Smooth muscle cell (in vitro differentiated cells): Measurements from ENCODE around the gene HRH1. TPM values are rescaled to one million over a fixed set of nuclear protein-coding genes. Genes with fewer than 3 reads are reported as not detected.

Experiments
- DNase-seq: peaks from one replicate; lab custom pipeline; 2025; ENCODE audit not compliant: unreplicated experiment; lab: John Stamatoyannopoulos, UW
- H2AFZ ChIP-seq: fragments of 200-600 bp; sonication (generic); 2 replicates; pipeline ENCODE4 v1.6.0; 2016; ENCODE audit warnings: antibody characterized with exemption, low read depth, mild to moderate bottlenecking
- H3F3A ChIP-seq: fragments of 200-600 bp; sonication (generic); 2 replicates; pipeline ENCODE4 v1.6.0; 2017; ENCODE audit warnings: antibody characterized with exemption, low read depth
- H3K27ac ChIP-seq: fragments of 200-600 bp; sonication (generic); 2 replicates; pipeline ENCODE4 v1.5.1; 2016; ENCODE audit warnings: low read depth, mild to moderate bottlenecking
- H3K27me3 ChIP-seq: fragments of 200-600 bp; sonication (generic); 2 replicates; pipeline ENCODE4 v1.6.1; 2016; ENCODE audit warnings: low read depth, mild to moderate bottlenecking
- H3K36me3 ChIP-seq: fragments of 200-600 bp; sonication (generic); 2 replicates; pipeline ENCODE4 v1.5.1; 2016; ENCODE audit warnings: low read depth
- H3K4me1 ChIP-seq: fragments of 200-600 bp; sonication (generic); 2 replicates; pipeline ENCODE4 v1.5.1; 2016; ENCODE audit warnings: low read depth
- H3K4me2 ChIP-seq: fragments of 200-600 bp; sonication (generic); 2 replicates; pipeline ENCODE4 v1.6.0; 2016; ENCODE audit warnings: mild to moderate bottlenecking
- H3K4me3 ChIP-seq: fragments of 200-600 bp; sonication (generic); 2 replicates; pipeline ENCODE4 v1.5.1; 2016; ENCODE audit warnings: mild to moderate bottlenecking
- H3K79me2 ChIP-seq: fragments of 200-600 bp; sonication (generic); 2 replicates; pipeline ENCODE4 v1.6.0; 2016; ENCODE audit warnings: low read depth, mild to moderate bottlenecking
- H3K9ac ChIP-seq: fragments of 200-600 bp; sonication (generic); 2 replicates; pipeline ENCODE4 v1.6.0; 2016; ENCODE audit warnings: low read depth
- H3K9me3 ChIP-seq: fragments of 200-600 bp; sonication (generic); replicated peaks from 2 replicates; pipeline ENCODE4 v1.5.1; 2016; ENCODE audit warnings: low read depth
- H4K20me1 ChIP-seq: fragments of 200-600 bp; sonication (generic); 2 replicates; pipeline ENCODE4 v1.6.0; 2016; ENCODE audit warnings: low read depth
- CTCF ChIP-seq: fragments of 200-600 bp; sonication (generic); IDR thresholded peaks from 2 replicates; pipeline ENCODE4 v1.5.1; 2017; ENCODE audit warnings: borderline replicate concordance, mild to moderate bottlenecking, antibody characterized with exemption; ENCODE audit not compliant: insufficient read depth, poor library complexity, severe bottlenecking
- WGBS: methylation state at CpG from one replicate; pipeline ENCODE4 v1.1.7; 2016; ENCODE audit warnings: low lambda C conversion rate; 5-methylcytosine and 5-hydroxymethylcytosine counted together
- polyA plus RNA-seq: library from polyadenylated mRNA; unstranded; fragments of >200 nt; fragmentation: Nextera tagmentation; extraction: Ambion mirVana; gene quantifications from 2 replicates; pipeline ENCODE4 v1.2.1, GENCODE V29; 2016
- total RNA-seq: library from RNA; depleted of rRNA; stranded (reverse); fragments of >200 nt; gene quantifications from 2 replicates; pipeline ENCODE4 v1.2.3, GENCODE V29; 2014

HRH1 gene
- total and polyA plus RNA-seq, 2 experiments from 2014 or later: 7.3 to 9.9 TPM

GRCh38 chr3:11211531-11212298, 57.4 kb downstream of the HRH1 start:
- Histone ChIP-seq H3K4me2 (peak overlapping the region; percentile 80), H3F3A (peaks cover 10% of the 10 kb centered on the region), H2AFZ (no peak overlapping the region), H3K9ac (peak overlapping the region; percentile 61), H3K27ac (peak overlapping the region; percentile 81), H3K4me3 (no peak overlapping the region), H3K9me3 (no peaks in the 10 kb centered on the region), H3K79me2 (no peaks in the 10 kb centered on the region), H3K27me3 (no peaks in the 10 kb centered on the region), H3K36me3 (no peaks in the 10 kb centered on the region), H3K4me1 (peaks cover 12% of the 10 kb centered on the region), H4K20me1 (no peaks in the 10 kb centered on the region)
- 52% methylated on average over 9 of the region's 9 CpGs for WGBS
- TF ChIP-seq CTCF: no peak
- DNase-seq: no peak

DNA sequence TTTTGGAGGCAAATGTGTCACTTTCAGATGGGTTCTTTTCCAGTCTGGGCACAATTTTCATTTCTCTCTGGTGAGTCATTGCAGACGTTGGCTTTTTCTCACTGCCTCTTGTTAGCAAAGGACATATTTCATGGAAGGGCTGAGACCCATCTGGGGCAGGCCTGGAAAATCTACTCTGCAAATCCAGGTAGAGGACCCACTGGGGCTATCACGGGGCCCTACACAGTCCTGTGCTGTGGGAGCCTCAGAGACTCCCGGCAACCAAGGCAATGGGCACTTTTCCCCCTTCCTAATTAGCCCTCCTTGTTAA, 58.0 kb downstream of the HRH1 start:
- Histone ChIP-seq H3K36me3 (no peaks in the 10 kb centered on the region), H3K9me3 (no peaks in the 10 kb centered on the region), H3K4me3 (no peak overlapping the region), H3K79me2 (no peaks in the 10 kb centered on the region), H3F3A (peaks cover 10% of the 10 kb centered on the region), H3K4me1 (peaks cover 12% of the 10 kb centered on the region), H3K4me2 (peak overlapping the region; percentile 80), H4K20me1 (no peaks in the 10 kb centered on the region), H3K27ac (peak overlapping the region; percentile 81), H3K9ac (no peak overlapping the region), H2AFZ (no peak overlapping the region), H3K27me3 (no peaks in the 10 kb centered on the region)
- 50% methylated on average over 3 of the region's 3 CpGs for WGBS
- TF ChIP-seq CTCF: no peak
- DNase-seq: no peak

- Histone ChIP-seq H3K9ac (no peak overlapping the region), H3K4me1 (peaks cover 12% of the 10 kb centered on the region), H3K27ac (no peak overlapping the region)
Observed at GRCh38 chr3:11212784-11213183, 58.5 kb downstream of the HRH1 start.

More at GRCh38 chr3:11212784-11213183, 58.5 kb downstream of the HRH1 start:
- no peaks in the 10 kb centered on the region for H4K20me1 ChIP-seq
- H3F3A ChIP-seq: peaks cover 10% of the 10 kb centered on the region
- H3K27me3 ChIP-seq: no peaks in the 10 kb centered on the region
- H3K9me3 ChIP-seq: no peaks in the 10 kb centered on the region
- no peak overlapping the region for H3K4me2 ChIP-seq
- H3K4me3 ChIP-seq: no peak overlapping the region
- no peaks in the 10 kb centered on the region for H3K79me2 ChIP-seq
- TF ChIP-seq CTCF: no peak
- WGBS: 93% methylated on average over 6 of the region's 6 CpGs
- DNase-seq: no peak
- no peak overlapping the region for H2AFZ ChIP-seq
- H3K36me3 ChIP-seq: no peaks in the 10 kb centered on the region
